Suprapubic skin (tissue), 4 donors: ENCODE data around the gene HPCAL1. TPM values are rescaled to one million over a fixed set of nuclear protein-coding genes. Genes with fewer than 3 reads are reported as not detected.

Experiments
- DNase-seq, 2 donors: peaks; one replicate each; pipeline ENCODE4 v3.0.0-alpha.2; 2019; ENCODE audit warnings: low spot score in 2 of 2
- H3K27ac ChIP-seq: fragments of 200-600 bp; sonication (generic); one replicate; pipeline ENCODE4 v1.5.1; 2019
- H3K27me3 ChIP-seq: fragments of 200-600 bp; sonication (generic); one replicate; pipeline ENCODE4 v1.5.1; 2019
- H3K36me3 ChIP-seq: fragments of 200-600 bp; sonication (generic); one replicate; pipeline ENCODE4 v1.5.1; 2019
- H3K4me1 ChIP-seq: fragments of 200-600 bp; sonication (generic); one replicate; pipeline ENCODE4 v1.5.1; 2019
- H3K4me3 ChIP-seq: fragments of 200-600 bp; sonication (generic); one replicate; pipeline ENCODE4 v1.5.1; 2019; ENCODE audit warnings: mild to moderate bottlenecking
- H3K9me3 ChIP-seq: fragments of 200-600 bp; sonication (generic); one replicate; pipeline ENCODE4 v1.5.1; 2019
- CTCF ChIP-seq, 2 donors: fragments of 200-600 bp in 1 of 2; fragments of 450-650 bp in 1 of 2; sonication (generic) in 1 of 2; IDR thresholded peaks; one replicate each; pipeline ENCODE4 v1.5.1; 2016 to 2019; ENCODE audit warnings: antibody characterized with exemption in 2 of 2, mild to moderate bottlenecking in 1 of 2, moderate library complexity in 1 of 2
- EP300 ChIP-seq: sonication (generic); formaldehyde crosslinking; IDR thresholded peaks from one replicate; pipeline ENCODE4 v1.6.1; 2017; ENCODE audit warnings: antibody characterized with exemption
- POLR2A ChIP-seq, 2 donors: fragments of 450-650 bp; IDR thresholded peaks; one replicate each; pipeline ENCODE4 v1.6.1; 2017; ENCODE audit warnings: antibody characterized with exemption in 2 of 2, mild to moderate bottlenecking in 2 of 2, moderate library complexity in 2 of 2
- POLR2AphosphoS5 ChIP-seq, 3 donors: sonication (generic); formaldehyde crosslinking; IDR thresholded peaks; one replicate each; pipeline ENCODE4 v1.6.1; 2017; ENCODE audit warnings: antibody characterized with exemption in 3 of 3
- WGBS: methylation state at CpG from one replicate; pipeline ENCODE4 v1.1.5; 2018; 5-methylcytosine and 5-hydroxymethylcytosine counted together
- total RNA-seq, 4 donors: library from RNA; depleted of rRNA; stranded (reverse); fragments of >200 nt; gene quantifications; one replicate each; pipeline ENCODE4 v1.1.0, GENCODE V29; 2016

The HPCAL1 gene
- total RNA-seq, 4 donors from 2014 or later, result 27.7 to 40.7 (median 35.3) TPM

DNA sequence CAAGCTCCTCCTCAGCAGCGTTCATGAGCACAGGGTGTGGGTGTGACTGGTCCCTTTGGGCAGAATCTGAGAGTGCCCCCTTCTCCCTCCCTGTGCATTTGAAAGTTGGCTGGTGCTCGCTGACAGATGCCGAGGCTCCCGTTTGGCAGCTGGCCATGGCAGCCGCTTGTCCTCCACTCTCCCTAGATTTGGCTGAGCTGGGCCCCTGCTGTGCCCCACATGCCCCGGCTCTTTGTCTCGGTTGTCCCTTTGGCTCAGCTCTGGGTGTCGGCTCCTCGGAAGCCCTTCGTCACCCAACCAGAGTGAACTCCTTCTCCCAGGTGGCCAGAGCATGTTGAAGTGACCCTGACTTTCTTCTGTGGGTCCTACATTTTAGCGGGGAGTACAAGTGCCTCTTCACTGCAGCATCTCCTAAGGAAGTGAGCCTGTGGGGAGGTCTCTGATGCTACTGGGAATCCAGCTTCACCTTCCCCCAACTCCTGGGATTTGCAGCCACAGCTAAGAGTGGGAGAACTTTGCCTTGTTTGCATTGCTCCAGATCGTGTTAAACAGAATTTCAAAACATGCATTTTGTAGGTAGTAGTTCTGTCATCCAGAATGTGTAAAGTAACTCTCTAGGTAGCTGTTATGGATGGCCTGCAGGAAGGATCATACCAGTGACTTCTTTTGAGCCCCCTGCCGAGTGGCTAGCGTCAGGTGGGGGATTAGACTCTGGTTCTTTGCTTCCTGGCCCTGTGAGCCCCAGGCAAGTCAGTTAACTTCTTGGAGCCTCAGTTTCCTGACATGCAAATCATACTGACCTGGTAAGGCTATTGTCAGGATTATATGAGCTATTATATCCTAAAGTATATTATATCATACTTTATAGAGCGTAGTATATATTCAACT, 24.2 kb downstream of the HPCAL1 start:
- no peak overlapping the region for H3K27ac ChIP-seq
- H3K4me3 ChIP-seq, result no peak overlapping the region
- WGBS, result 68% methylated on average over 14 of the region's 15 CpGs
- no peak for DNase-seq
- no peaks in the 10 kb centered on the region for H3K9me3 ChIP-seq
- H3K27me3 ChIP-seq, result no peaks in the 10 kb centered on the region
- H3K4me1 ChIP-seq, result peaks cover 33% of the 10 kb centered on the region
- H3K36me3 ChIP-seq, result no peaks in the 10 kb centered on the region
- TF ChIP-seq POLR2AphosphoS5 (IDR thresholded peaks at IDR 0.05) (no peak), POLR2A (IDR thresholded peaks at IDR 0.05) (no peak), EP300 (no peak), CTCF (IDR thresholded peaks at IDR 0.05) (no peak)

GRCh38 chr2:10327896-10328669, 25.4 kb downstream of the HPCAL1 start:
- H3K27ac ChIP-seq, result no peak overlapping the region
- no peaks in the 10 kb centered on the region for H3K27me3 ChIP-seq
- H3K4me1 ChIP-seq, result peaks cover 45% of the 10 kb centered on the region
- H3K4me3 ChIP-seq, result no peak overlapping the region
- no peaks in the 10 kb centered on the region for H3K36me3 ChIP-seq
- 92% methylated on average over 7 of the region's 7 CpGs for WGBS
- no peak for DNase-seq
- no peaks in the 10 kb centered on the region for H3K9me3 ChIP-seq
- TF ChIP-seq POLR2AphosphoS5 (IDR thresholded peaks at IDR 0.05) (no peak), POLR2A (IDR thresholded peaks at IDR 0.05) (no peak)

- Histone ChIP-seq H3K4me3 (no peak overlapping the region), H3K9me3 (no peaks in the 10 kb centered on the region), H3K36me3 (no peaks in the 10 kb centered on the region), H3K27me3 (no peaks in the 10 kb centered on the region), H3K4me1 (peaks cover 44% of the 10 kb centered on the region), H3K27ac (no peak overlapping the region)
- whole genome bisulfite sequencing, result 88% methylated on average over 12 of the region's 12 CpGs
- DNase-seq, result no peak
- TF ChIP-seq POLR2AphosphoS5 (IDR thresholded peaks at IDR 0.05), result no peak
Observed at GRCh38 chr2:10328670-10329579, 26.2 kb downstream of the HPCAL1 start.

GRCh38 chr2:10329580-10329879, 26.8 kb downstream of the HPCAL1 start:
- no peak for DNase-seq
- peaks cover 39% of the 10 kb centered on the region for H3K4me1 ChIP-seq
- H3K36me3 ChIP-seq, result no peaks in the 10 kb centered on the region
- no peak overlapping the region for H3K27ac ChIP-seq
- no peaks in the 10 kb centered on the region for H3K9me3 ChIP-seq
- no peak overlapping the region for H3K4me3 ChIP-seq
- no peak for TF ChIP-seq POLR2A (IDR thresholded peaks at IDR 0.05)
- TF ChIP-seq EP300, result no peak
- TF ChIP-seq POLR2AphosphoS5 (IDR thresholded peaks at IDR 0.05), result no peak
- TF ChIP-seq CTCF (IDR thresholded peaks at IDR 0.05), result no peak
- WGBS, result 82% methylated on average over 6 of the region's 6 CpGs
- H3K27me3 ChIP-seq, result no peaks in the 10 kb centered on the region

- Histone ChIP-seq H3K27me3 (no peaks in the 10 kb centered on the region), H3K4me3 (no peak overlapping the region), H3K4me1 (peaks cover 39% of the 10 kb centered on the region), H3K27ac (no peak overlapping the region), H3K36me3 (no peaks in the 10 kb centered on the region), H3K9me3 (no peaks in the 10 kb centered on the region)
- TF ChIP-seq POLR2A (IDR thresholded peaks at IDR 0.05) (no peak), POLR2AphosphoS5 (IDR thresholded peaks at IDR 0.05) (no peak), EP300 (no peak), CTCF (IDR thresholded peaks at IDR 0.05) (no peak)
- 73% methylated on average over 21 of the region's 21 CpGs for whole genome bisulfite sequencing
- no peak for DNase-seq
Observed at GRCh38 chr2:10329880-10330699, 27.4 kb downstream of the HPCAL1 start.
